A549 (cell line): ENCODE measurements around the gene SPATA46. TPM values are rescaled to one million over a fixed set of nuclear protein-coding genes. Genes with fewer than 3 reads are reported as not detected.

Source experiments
- ATAC-seq, 2 experiments: fragments of 200-7000 bp in 1 of 2; fragments of >200 bp in 1 of 2; cut with Nextera tagmentation in 1 of 2; cut with Tn5 transposase in 1 of 2; 3 replicates each; pipeline versions ENCODE4 v1.8.0 to v1.9.1; 2018 to 2020; ENCODE audit warnings: mild to moderate bottlenecking in 1 of 2, moderate library complexity in 1 of 2
- CTCF ChIA-PET: fragments of 300-600 bp; sonication (Branson Sonifier 250); formaldehyde crosslinking; extraction: SDS; loops from one replicate; lab custom pipeline; 2021; ENCODE audit warnings: antibody characterized with exemption, inconsistent platforms; lab: Yijun Ruan, JAX
- POLR2A ChIA-PET: fragments of 350-600 bp; formaldehyde crosslinking; extraction: SDS; loops from one replicate; lab custom pipeline; 2021; ENCODE audit warnings: antibody characterized with exemption, inconsistent platforms; lab: Yijun Ruan, JAX
- DNase-seq, 2 experiments: peaks; one replicate each; pipeline versions ENCODE4 v3.0.0 to v3.0.0-alpha.2; 2011 to 2016; ENCODE audit warnings: low read depth in 1 of 2, low spot score in 1 of 2
- FAIRE-seq: peaks from 2 replicates; lab custom pipeline; 2011; peaks lifted over from hg19 to GRCh38; lab: Jason Lieb, UNC
- H3K27ac ChIP-seq, 2 experiments: fragments of >200 bp; sonication (Bioruptor Twin); formaldehyde crosslinking; 3 replicates each; pipeline ENCODE4 v1.5.1; 2016 to 2017
- H3K4me1 ChIP-seq: fragments of >200 bp; sonication (Bioruptor Twin); formaldehyde crosslinking; 3 replicates; pipeline ENCODE4 v1.6.1; 2016
- H3K4me2 ChIP-seq: fragments of >200 bp; sonication (Bioruptor Twin); formaldehyde crosslinking; 3 replicates; pipeline ENCODE4 v1.6.1; 2016
- H3K4me3 ChIP-seq: fragments of >200 bp; sonication (Bioruptor Twin); formaldehyde crosslinking; 3 replicates; pipeline ENCODE4 v1.5.1; 2016
- H3K9me3 ChIP-seq: fragments of >200 bp; sonication (Bioruptor Twin); formaldehyde crosslinking; 3 replicates; pipeline ENCODE4 v1.6.1; 2016
- CBX2 ChIP-seq: fragments of 200-600 bp; sonication (generic); IDR thresholded peaks from 2 replicates; pipeline ENCODE4 v1.6.1; 2016; ENCODE audit warnings: low read depth, mild to moderate bottlenecking, borderline replicate concordance
- CHD4 ChIP-seq: fragments of 200-600 bp; sonication (generic); IDR thresholded peaks from 2 replicates; pipeline ENCODE4 v1.6.1; 2016; ENCODE audit warnings: antibody characterized with exemption, mild to moderate bottlenecking, borderline replicate concordance
- EHF ChIP-seq: fragments of 250-450 bp; sonication (Bioruptor Pico); IDR thresholded peaks from 2 replicates; pipeline ENCODE4 v1.5.0; 2020; ENCODE audit warnings: mild to moderate bottlenecking
- EP300 ChIP-seq, 2 experiments: fragments of >200 bp; sonication (Bioruptor Twin); formaldehyde crosslinking; IDR thresholded peaks; 2 replicates in 1 of 2; 3 replicates in 1 of 2; pipeline ENCODE4 v1.6.1; 2016 to 2017
- GATA3 ChIP-seq: IDR thresholded peaks from 2 replicates; pipeline ENCODE4 v1.6.1; 2012; ENCODE audit warnings: borderline replicate concordance
- HOXA7 ChIP-seq: fragments of 250-450 bp; sonication (Bioruptor Pico); IDR thresholded peaks from 2 replicates; pipeline ENCODE4 v1.5.0; 2020; ENCODE audit warnings: mild to moderate bottlenecking, moderate library complexity
- HOXB5 ChIP-seq: fragments of 250-450 bp; sonication (Bioruptor Pico); IDR thresholded peaks from 2 replicates; pipeline ENCODE4 v1.5.0; 2020; ENCODE audit warnings: mild to moderate bottlenecking, moderate library complexity
- JUN ChIP-seq, 2 experiments: fragments of >200 bp; sonication (Bioruptor Twin); formaldehyde crosslinking; IDR thresholded peaks; 2 replicates in 1 of 2; 3 replicates in 1 of 2; pipeline ENCODE4 v1.6.1; 2016 to 2017
- KDM1A ChIP-seq: fragments of 200-600 bp; sonication (generic); IDR thresholded peaks from 2 replicates; pipeline ENCODE4 v1.6.1; 2016; ENCODE audit warnings: low read depth, mild to moderate bottlenecking
- MAFK ChIP-seq: fragments of 450-650 bp; IDR thresholded peaks from 2 replicates; pipeline ENCODE4 v1.6.1; 2014; ENCODE audit not compliant: partially characterized antibody
- NR3C1 ChIP-seq: fragments of >200 bp; sonication (Bioruptor Twin); formaldehyde crosslinking; IDR thresholded peaks from 3 replicates; pipeline ENCODE4 v1.6.1; 2017
- PHF8 ChIP-seq: fragments of 200-600 bp; sonication (generic); IDR thresholded peaks from 2 replicates; pipeline ENCODE4 v1.6.1; 2016; ENCODE audit warnings: low read depth, mild to moderate bottlenecking, antibody characterized with exemption, moderate library complexity, borderline replicate concordance
- SREBF2 ChIP-seq: fragments of 450-650 bp; IDR thresholded peaks from 2 replicates; pipeline ENCODE4 v1.6.1; 2014; ENCODE audit warnings: mild to moderate bottlenecking, moderate library complexity
- ZC3H11A ChIP-seq: fragments of 450-650 bp; IDR thresholded peaks from 2 replicates; pipeline ENCODE4 v1.6.1; 2014; ENCODE audit warnings: antibody characterized with exemption, mild to moderate bottlenecking
- ZFP36 ChIP-seq: fragments of 450-650 bp; IDR thresholded peaks from 2 replicates; pipeline ENCODE4 v1.6.1; 2014; ENCODE audit warnings: borderline replicate concordance; ENCODE audit not compliant: partially characterized antibody
- WGBS: methylation state at CpG from one replicate; pipeline ENCODE4 v1.1.6; 2017; ENCODE audit errors: missing lambda C conversion rate; 5-methylcytosine and 5-hydroxymethylcytosine counted together
- polyA plus RNA-seq, 4 experiments: library from polyadenylated mRNA; depleted of rRNA in 3 of 4; stranded (reverse); fragments of >200 nt; fragmentation: RNase III in 1 of 4; extraction: RNeasy Plus Mini Kit Qiagen cat#74134 plus additional on column Dnase treatment in 1 of 4; gene quantifications; 2 replicates in 3 of 4; 3 replicates in 1 of 4; pipeline ENCODE4 v1.2.3, GENCODE V29; 2011 to 2017
- TF ChIP-seq, protein P1 (sequence below): IDR thresholded peaks from 2 replicates; pipeline ENCODE4 v1.6.1; 2012
- TF ChIP-seq, protein P2 (sequence below): fragments of >200 bp; sonication (Bioruptor Twin); formaldehyde crosslinking; IDR thresholded peaks from 3 replicates; pipeline ENCODE4 v1.5.1; 2016
- TF ChIP-seq, protein P3 (sequence below): fragments of 250-450 bp; sonication (Bioruptor Pico); IDR thresholded peaks from 2 replicates; pipeline ENCODE4 v1.5.0; 2021; ENCODE audit warnings: mild to moderate bottlenecking, moderate library complexity, borderline replicate concordance
- TF ChIP-seq, protein P4 (sequence below): fragments of >200 bp; sonication (Bioruptor Twin); formaldehyde crosslinking; IDR thresholded peaks from 2 replicates; pipeline ENCODE4 v1.6.1; 2016

Gene SPATA46
- polyA plus RNA-seq, 2 of the 4 experiments (the other 2 are of a cell fraction) = not detected

DNA sequence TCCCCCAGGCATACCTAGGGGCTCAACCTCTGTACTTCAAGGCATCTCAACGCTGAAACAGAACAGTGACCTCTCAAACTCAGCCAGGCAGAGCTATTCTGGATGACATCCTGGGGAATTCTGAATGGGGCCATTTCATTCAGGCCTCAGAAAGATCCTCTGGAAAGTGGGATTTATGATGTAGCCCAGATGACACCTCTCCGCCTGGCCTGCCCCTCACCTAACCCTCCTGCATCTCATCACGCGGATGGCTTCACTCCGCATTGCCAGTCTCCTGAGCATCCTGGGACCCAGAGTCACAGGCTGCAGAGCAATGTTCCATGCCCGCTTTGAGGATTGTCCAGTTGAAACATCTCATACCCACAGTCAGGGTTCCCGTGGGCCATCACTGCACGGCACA, 1.2 kb downstream of the SPATA46 start:
- TF ChIP-seq CBX2 (no peak), JUN (IDR thresholded peaks at IDR 0.05) (no peak), PHF8 (no peak), GATA3 (no peak), HOXB5 (CRISPR knock-in tag) (no peak)
- TF ChIP-seq, protein P1, sequence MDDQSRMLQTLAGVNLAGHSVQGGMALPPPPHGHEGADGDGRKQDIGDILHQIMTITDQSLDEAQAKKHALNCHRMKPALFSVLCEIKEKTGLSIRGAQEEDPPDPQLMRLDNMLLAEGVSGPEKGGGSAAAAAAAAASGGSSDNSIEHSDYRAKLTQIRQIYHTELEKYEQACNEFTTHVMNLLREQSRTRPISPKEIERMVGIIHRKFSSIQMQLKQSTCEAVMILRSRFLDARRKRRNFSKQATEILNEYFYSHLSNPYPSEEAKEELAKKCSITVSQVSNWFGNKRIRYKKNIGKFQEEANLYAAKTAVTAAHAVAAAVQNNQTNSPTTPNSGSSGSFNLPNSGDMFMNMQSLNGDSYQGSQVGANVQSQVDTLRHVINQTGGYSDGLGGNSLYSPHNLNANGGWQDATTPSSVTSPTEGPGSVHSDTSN = no peak
- TF ChIP-seq, protein P2, sequence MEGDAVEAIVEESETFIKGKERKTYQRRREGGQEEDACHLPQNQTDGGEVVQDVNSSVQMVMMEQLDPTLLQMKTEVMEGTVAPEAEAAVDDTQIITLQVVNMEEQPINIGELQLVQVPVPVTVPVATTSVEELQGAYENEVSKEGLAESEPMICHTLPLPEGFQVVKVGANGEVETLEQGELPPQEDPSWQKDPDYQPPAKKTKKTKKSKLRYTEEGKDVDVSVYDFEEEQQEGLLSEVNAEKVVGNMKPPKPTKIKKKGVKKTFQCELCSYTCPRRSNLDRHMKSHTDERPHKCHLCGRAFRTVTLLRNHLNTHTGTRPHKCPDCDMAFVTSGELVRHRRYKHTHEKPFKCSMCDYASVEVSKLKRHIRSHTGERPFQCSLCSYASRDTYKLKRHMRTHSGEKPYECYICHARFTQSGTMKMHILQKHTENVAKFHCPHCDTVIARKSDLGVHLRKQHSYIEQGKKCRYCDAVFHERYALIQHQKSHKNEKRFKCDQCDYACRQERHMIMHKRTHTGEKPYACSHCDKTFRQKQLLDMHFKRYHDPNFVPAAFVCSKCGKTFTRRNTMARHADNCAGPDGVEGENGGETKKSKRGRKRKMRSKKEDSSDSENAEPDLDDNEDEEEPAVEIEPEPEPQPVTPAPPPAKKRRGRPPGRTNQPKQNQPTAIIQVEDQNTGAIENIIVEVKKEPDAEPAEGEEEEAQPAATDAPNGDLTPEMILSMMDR = no peak
- TF ChIP-seq, all 56 proteins: peak for 0
- Histone ChIP-seq H3K9me3 (no peaks in the 10 kb centered on the region), H3K4me1 (peaks cover 10% of the 10 kb centered on the region; the same call in 1 of the 3 replicates), H3K27ac (no peak overlapping the region), H3K4me3 (no peak overlapping the region), H3K4me2 (no peak overlapping the region)
- WGBS = 83% methylated on average over 8 of the region's 8 CpGs
- FAIRE-seq (no peak), DNase-seq (no peak), ATAC-seq (no peak)
- POLR2A ChIA-PET = no interaction called here
- CTCF ChIA-PET = no interaction called here

DNA sequence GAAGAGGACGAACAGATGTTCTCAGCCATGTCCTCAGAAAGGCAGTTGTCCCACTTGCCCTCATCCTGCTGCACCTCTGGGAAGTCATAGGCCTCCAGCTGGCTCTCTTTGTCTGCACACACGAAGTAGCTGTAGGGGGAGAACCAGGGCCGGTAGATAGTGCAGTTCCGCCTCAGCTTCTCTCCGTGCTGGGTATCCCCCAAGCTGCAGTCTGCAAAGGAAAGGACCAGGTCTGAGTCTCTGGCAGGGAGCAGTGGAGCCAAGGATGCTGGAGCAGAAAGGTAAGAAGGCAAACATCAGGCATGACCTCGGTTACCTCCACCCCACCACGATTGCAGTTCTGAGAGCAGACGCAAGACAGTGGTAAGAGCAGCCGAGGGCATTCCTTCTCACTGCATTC, 2.2 kb downstream of the SPATA46 start:
- CTCF ChIA-PET = no interaction called here
- WGBS = 81% methylated on average over 9 of the region's 9 CpGs
- Histone ChIP-seq H3K9me3 (no peaks in the 10 kb centered on the region), H3K4me2 (no peak overlapping the region), H3K27ac (no peak overlapping the region), H3K4me1 (peaks cover 10% of the 10 kb centered on the region; the same call in 1 of the 3 replicates), H3K4me3 (no peak overlapping the region)
- no peak for TF ChIP-seq NR3C1
- no peak for TF ChIP-seq SREBF2
- TF ChIP-seq CHD4 = no peak
- TF ChIP-seq HOXA7 (CRISPR knock-in tag) = no peak
- TF ChIP-seq EHF (CRISPR knock-in tag) = no peak
- TF ChIP-seq PHF8 = no peak
- TF ChIP-seq, protein P3, sequence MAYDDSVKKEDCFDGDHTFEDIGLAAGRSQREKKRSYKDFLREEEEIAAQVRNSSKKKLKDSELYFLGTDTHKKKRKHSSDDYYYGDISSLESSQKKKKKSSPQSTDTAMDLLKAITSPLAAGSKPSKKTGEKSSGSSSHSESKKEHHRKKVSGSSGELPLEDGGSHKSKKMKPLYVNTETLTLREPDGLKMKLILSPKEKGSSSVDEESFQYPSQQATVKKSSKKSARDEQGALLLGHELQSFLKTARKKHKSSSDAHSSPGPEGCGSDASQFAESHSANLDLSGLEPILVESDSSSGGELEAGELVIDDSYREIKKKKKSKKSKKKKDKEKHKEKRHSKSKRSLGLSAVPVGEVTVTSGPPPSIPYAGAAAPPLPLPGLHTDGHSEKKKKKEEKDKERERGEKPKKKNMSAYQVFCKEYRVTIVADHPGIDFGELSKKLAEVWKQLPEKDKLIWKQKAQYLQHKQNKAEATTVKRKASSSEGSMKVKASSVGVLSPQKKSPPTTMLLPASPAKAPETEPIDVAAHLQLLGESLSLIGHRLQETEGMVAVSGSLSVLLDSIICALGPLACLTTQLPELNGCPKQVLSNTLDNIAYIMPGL (CRISPR knock-in tag) = no peak
- TF ChIP-seq ZFP36 = no peak
- no peak for TF ChIP-seq EP300 (IDR thresholded peaks at IDR 0.05)
- no peak for TF ChIP-seq MAFK
- no peak for TF ChIP-seq ZC3H11A
- no peak for TF ChIP-seq KDM1A
- TF ChIP-seq, protein P4, sequence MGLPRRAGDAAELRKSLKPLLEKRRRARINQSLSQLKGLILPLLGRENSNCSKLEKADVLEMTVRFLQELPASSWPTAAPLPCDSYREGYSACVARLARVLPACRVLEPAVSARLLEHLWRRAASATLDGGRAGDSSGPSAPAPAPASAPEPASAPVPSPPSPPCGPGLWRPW = no peak
- FAIRE-seq = no peak
- no peak for ATAC-seq
- no peak for DNase-seq
- POLR2A ChIA-PET = no interaction called here
